Activated naive CD4-positive, alpha-beta T cell (primary cell): ENCODE data around the gene CPLX1.

Experiments
- DNase-seq, 4 experiments: peaks; one replicate each; lab custom pipeline; 2025; lab: John Stamatoyannopoulos, UW

CPLX1 gene

DNA sequence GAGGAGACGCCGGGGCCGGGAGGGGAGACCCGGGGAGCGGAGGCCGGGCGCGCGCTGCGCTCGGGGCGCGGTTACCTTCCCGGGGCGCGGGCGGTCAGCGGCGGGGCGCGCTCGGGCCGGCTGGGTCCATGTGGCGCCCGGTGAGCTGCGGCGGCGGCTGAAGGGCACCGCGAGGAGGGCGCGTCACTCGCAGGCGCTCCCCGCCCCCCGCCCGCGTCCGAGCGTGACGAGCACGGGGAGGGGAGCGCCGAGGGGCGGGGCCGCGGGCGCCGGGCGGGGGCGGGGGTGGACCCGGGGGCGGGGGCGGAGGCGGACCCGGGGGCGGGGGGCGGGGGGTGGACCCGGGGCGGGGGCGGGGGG is at the start of gene CPLX1:
TSS of gene CPLX1 (minus strand) at position 159 of the 360 bp plus-strand sequence. CDS start 1,607 bp downstream, outside the sequence.
- DNase-seq: peak in 1 of 4 experiments; percentile 6

DNA sequence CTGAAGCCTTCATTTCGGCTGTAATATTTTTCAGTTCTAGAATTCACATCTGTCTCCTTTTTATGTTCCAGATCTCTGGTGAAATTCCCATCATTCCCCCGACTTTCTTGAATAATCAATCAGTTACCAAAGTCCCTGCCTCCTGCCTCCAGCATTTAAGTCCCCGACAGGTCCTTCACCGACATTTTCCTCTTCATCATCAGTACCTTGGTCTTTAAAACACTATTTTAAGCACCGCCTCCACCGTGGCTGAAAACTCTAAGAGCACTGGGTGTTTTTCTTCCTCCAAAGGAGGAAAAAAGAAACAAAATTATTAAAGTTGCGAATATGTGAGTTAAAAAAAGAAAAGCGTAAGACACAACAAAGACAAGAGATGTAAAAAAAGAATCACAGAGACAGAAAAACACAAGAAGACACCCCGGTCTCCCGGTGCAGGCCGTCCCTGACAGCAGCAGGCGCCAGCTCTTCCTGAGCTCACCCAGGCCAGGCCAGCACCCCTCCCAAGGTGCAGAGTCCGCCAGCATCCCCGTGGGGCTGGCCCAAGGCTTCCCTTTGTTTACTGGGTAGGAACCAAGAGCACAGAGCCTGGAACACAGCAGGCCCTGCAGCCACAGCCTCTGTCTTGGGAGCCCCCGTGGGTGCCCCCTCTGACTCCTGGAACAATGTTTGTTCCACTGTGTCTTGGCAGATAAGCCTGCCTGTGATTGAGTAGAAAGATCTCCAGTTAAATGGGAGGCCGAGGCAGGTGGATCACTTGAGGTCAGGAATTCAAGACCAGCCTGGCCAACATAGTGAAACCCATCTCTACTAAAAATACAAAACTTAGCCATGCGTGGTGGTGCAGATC is 49.3 kb upstream of the CPLX1 start:
- DNase-seq: no peak

- DNase-seq: no peak
Observed at GRCh38 chr4:874056-874455, 48.1 kb upstream of the CPLX1 start.

- DNase-seq: no peak
Observed at GRCh38 chr4:872241-872981, 46.5 kb upstream of the CPLX1 start.

GRCh38 chr4:871484-871883 is 45.6 kb upstream of the CPLX1 start:
- DNase-seq: no peak

GRCh38 chr4:870951-871350 is 45.0 kb upstream of the CPLX1 start:
- DNase-seq: no peak

DNA sequence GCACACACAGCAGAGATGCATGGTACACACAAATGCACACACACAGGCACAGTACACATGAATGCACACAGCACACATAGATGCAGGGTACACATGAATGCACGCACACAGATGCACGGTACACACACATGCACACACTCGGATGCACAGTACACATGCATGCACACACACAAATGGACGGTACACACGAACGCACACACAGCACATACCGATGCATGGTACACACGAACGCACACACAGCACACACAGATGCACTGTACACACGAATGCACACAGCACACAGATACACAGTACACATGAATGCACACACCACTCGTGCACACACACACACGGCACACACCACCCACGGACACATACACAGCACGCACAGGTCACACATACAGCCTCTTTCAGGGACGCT is 43.8 kb upstream of the CPLX1 start:
- DNase-seq: no peak

DNA sequence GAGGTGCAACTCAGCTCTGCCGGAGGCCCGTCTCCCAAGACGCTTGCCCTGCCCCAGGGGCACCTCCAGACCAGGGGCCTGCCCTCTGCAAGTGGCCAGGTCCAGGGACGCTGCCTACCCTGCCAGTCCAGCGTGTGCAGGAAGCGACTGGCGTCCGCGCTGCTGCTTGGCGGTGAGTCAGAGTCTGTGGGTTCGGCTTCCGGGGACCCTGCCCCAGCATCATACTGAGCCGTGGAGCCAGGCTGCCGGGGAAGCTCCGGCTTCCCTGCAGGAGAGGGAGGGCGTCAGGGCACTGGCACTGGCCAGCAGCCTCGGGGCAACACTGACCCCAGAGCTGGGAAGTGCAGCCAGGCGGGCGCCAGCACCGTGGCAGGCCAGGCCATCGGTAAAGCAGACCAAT is 42.5 kb upstream of the CPLX1 start:
- DNase-seq: no peak

DNA sequence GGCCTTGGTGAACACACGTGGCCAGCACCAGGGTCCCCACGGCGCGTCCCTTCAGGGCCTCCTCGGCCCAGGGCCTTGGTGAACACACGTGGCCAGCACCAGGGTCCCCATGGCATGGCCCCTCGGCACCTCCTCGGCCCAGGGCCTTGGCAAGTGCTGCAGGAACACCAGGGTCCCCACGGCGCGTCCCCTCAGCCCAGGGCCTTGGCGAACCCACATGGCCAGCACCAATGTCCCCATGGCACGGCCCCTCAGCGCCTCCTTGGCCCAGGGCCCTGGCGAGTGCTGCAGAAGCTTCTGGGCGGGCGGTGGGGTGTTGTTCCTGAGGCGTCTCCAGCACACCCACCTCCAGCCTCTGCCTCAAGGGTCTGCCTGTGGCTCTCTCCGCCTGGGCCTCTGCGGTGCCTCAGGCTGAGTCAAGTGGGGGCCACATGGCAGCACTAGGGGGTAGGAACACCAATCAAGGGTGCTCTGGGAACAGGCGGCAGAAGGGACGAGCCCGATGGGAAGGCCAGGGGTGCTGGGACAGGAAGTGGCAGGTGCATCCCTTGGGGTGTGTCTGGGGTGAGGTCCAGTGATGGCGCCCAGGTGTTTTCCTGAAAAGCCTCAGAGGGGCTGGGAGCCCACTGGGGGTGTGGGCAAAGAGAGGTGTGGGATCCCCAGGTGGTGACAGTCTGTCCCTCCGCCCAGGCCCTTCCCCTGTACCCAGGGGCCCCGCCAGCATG is 41.8 kb upstream of the CPLX1 start:
- DNase-seq: no peak

GRCh38 chr4:866761-867390 is 40.9 kb upstream of the CPLX1 start:
- no peak for DNase-seq

- no peak for DNase-seq
Observed at GRCh38 chr4:866068-866760, 40.3 kb upstream of the CPLX1 start.

DNA sequence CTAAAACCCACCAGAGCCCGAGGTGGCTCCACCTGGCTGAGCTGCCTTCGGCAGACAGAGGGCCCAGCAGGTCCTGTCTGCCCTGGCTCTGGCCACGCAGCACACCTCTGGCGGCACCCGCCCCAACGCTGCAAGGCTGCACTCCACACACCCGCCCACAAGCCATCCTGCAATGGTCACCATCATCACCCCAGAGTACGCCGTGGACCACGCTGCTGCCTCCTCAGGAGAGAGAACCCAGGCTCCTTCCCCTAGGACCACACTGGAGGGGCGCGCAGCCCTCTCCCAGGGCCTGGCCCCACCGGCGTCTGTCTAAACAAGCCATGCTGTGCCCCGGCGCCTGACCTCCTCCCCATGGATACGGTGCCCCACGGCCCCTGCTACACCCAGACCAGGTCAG is 39.6 kb upstream of the CPLX1 start:
- no peak for DNase-seq

GRCh38 chr4:865121-865465 is 39.2 kb upstream of the CPLX1 start:
- DNase-seq: no peak

DNA sequence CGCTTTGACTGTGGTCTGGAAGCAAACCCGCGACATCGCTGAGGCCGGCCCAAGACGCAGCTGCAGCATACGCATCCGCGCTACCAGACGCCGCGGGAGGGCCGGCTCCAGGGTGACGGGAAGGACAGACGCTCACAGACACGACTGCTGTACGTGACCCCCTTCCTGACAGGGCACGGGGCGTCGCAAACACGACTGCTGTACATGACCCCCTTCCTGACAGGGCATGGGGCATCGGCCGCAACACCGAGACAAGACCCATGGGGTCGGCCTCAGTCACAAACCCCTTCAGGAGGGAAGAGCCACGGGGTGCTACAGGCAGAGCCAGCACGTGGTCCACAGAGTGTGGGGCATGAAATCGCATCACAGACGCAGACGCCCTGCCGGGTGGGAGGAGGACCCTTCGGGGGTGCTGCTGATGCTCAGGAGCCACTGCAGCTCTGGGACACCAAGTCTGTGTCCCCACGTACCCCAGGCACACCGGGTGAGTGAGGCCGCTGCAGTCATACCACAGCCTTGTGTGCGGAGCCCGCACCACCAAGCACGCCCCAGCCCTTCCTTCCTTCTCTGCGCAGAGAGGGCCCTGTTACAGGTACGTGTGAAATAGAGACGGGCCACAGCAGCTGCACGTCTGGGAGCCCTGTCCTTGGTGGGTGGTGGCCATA is 38.7 kb upstream of the CPLX1 start:
- DNase-seq: no peak

GRCh38 chr4:860561-860960 is 34.6 kb upstream of the CPLX1 start:
- no peak for DNase-seq

DNA sequence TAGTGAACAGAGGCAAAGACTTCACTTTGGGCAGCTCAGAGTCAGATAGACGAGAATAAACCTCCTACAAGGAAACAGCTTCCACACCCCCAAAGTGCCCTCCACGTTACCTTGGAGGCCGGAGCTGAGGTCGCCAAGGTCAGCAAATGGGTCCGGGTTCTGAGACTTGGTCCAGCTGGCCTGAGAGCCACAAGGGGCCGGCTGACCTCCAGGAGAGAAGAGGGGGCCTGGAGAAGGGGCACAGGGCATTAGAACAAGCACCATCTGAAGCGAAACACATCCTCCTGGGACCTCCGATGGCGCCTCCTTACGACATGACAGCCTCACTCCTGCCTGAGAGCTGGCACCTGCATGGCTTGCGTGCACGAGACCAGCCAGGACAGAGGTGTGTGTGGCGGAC is 33.6 kb upstream of the CPLX1 start:
- DNase-seq: no peak

GRCh38 chr4:858831-859451 is 33.0 kb upstream of the CPLX1 start:
- no peak for DNase-seq

- DNase-seq: no peak
Observed at GRCh38 chr4:858041-858481, 32.1 kb upstream of the CPLX1 start.

- DNase-seq: no peak
Observed at GRCh38 chr4:857461-857860, 31.5 kb upstream of the CPLX1 start.

GRCh38 chr4:856225-856901 is 30.4 kb upstream of the CPLX1 start:
- no peak for DNase-seq
